ENCODE data around the gene LYRM4.

LYRM4 gene

GRCh38 chr6:5178806-5179205, 81.9 kb downstream of the LYRM4 start:
- no peak for TF ChIP-seq CTCF (conservative IDR thresholded peaks at IDR 0.05)

DNA sequence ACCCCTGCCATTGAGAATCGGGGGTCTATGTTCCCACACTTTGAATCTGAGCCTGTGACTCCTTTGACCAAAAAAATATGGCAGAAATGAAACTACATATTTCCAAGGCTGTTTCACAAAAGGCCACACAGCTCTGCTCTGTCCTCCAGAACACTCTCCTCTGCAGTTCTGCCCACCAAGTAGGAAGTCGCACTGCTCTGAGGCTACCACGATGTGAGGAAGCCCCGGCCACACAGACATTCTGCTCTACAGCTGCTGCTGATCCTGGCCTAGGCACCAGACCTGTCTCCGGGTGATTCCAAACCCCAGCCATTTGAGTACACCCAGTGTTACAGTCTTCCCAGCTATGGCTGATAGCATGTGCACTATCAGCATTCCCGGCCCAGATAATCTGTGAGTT, 85.1 kb downstream of the LYRM4 start:
- H3K27ac ChIP-seq = no peak overlapping the region
- no peak for TF ChIP-seq CTCF (conservative IDR thresholded peaks at IDR 0.05)

More at GRCh38 chr6:5178806-5179205, 81.9 kb downstream of the LYRM4 start:
- no peak overlapping the region for H3K27ac ChIP-seq

DNA sequence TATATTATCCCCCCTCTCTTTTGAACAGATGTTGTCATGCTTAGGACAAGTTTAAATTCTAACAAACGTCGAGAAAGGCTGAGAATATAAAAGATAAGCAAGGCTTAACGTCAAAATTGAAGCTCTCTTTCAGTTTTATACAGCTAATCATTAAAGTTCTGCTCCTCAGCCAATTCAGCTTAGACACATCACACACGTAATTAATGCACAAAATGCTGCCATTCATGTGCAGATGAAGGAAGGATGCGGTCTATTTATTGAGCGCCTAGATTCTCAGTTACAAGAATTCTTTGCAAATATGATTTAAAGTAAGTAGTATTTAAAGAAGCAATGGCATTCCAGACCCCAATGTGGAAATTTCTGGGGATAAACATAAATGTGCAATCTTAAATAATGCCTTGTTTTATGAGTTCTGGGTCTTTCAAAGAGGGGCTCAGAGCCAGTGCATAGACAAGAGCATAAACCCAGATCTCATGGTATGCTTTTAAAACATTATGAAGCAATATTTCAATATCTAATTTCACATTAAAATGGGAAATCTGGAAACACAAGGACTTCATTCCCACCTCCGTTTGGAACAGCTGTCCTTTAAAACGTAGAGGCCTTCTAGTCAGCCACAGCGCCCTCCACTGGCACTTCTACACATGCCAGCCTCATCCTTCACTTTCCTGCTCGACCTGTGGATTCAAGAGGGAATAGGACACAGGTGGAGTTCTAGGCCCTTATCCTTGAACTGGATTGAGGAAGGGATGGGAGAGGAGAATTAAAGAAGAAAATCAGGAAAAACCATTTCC, 85.8 kb downstream of the LYRM4 start:
- no peak for TF ChIP-seq CTCF (conservative IDR thresholded peaks at IDR 0.05)
- H3K27ac ChIP-seq = no peak overlapping the region

- no peak overlapping the region for H3K27ac ChIP-seq
- TF ChIP-seq CTCF (conservative IDR thresholded peaks at IDR 0.05) = no peak
Observed at GRCh38 chr6:5174244-5174643, 86.5 kb downstream of the LYRM4 start.

DNA sequence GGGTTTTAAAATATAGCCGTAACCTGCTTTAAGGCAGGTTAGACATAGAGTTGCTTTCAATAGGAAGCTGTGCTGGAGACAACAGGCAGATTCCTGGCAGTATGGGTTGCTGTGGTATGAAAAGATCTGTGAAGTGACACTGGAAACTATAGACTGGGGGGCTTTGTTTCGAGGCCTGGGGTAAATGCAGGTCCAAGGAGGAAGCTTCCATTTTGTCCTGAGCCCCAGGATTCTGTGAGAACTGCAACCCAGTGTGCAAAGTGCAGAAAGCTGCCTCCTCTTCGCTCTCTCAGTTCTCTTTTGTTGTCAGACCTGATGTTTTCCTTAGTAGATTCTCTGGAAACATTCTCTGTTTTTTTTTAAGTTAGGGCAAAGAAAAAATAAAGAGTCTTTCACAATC, 86.9 kb downstream of the LYRM4 start:
- H3K27ac ChIP-seq = no peak overlapping the region
- no peak for TF ChIP-seq CTCF (conservative IDR thresholded peaks at IDR 0.05)

DNA sequence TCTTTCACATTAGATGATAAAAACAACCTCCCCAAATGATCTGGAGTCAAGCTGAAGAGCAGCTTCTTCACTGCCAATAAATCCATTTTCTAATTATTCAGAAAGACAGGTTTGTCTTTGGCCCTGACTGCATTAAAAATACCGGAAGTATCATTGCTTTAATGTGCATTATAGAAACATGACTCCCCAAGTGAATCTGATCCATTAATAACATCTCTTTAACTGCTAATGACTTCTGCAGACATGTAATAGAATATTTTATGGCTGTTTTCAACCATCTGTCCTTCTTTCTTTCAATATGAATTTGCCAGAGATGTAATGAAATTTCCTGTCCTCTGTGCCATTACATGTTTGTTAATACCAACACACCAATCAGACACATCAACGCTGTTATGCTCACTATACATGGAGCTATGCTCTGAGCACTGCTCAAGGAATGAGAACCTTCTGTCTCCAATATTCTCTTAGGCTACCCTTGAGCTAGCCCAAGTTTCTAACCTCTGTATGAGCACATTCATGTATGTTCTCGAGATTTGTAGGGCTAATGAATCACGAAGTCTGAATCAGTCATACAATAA, 87.8 kb downstream of the LYRM4 start:
- TF ChIP-seq CTCF (conservative IDR thresholded peaks at IDR 0.05) = no peak
- no peak overlapping the region for H3K27ac ChIP-seq

- H3K27ac ChIP-seq = no peak overlapping the region
- no peak for TF ChIP-seq CTCF (conservative IDR thresholded peaks at IDR 0.05)
Observed at GRCh38 chr6:5172041-5172653, 88.6 kb downstream of the LYRM4 start.

All from VCaP (cell line).